ENCODE results near the gene TPPP2.
"Not testable (repeated sequence)": the region's sequence is repeated elsewhere in the genome, so short reads cannot be mapped to it uniquely, and the experiment has no call there.

Gene TPPP2

GRCh38 chr14:21039585-21040369, 9.8 kb downstream of the TPPP2 start:
- Mint-ChIP-seq H3K36me3 (ENCODE audit: low read depth) (no peaks in the 10 kb centered on the region), H3K27me3 (peaks cover 10% of the 10 kb centered on the region)
- no peak for DNase-seq

GRCh38 chr14:21040370-21040925, 10.4 kb downstream of the TPPP2 start:
- no peak overlapping the region for H3K27ac Mint-ChIP-seq
- no peak for DNase-seq
- no peak overlapping the region for H3K4me3 Mint-ChIP-seq
- no peaks in the 10 kb centered on the region for H3K9me3 Mint-ChIP-seq
- H3K4me1 Mint-ChIP-seq (ENCODE audit: low read depth), result peaks cover 7% of the 10 kb centered on the region
- H3K27me3 Mint-ChIP-seq, result peaks cover 10% of the 10 kb centered on the region
- H3K36me3 Mint-ChIP-seq (ENCODE audit: low read depth), result no peaks in the 10 kb centered on the region

More at GRCh38 chr14:21039585-21040369, 9.8 kb downstream of the TPPP2 start:
- no peak overlapping the region for H3K4me3 Mint-ChIP-seq
- H3K4me1 Mint-ChIP-seq (ENCODE audit: low read depth), result peaks cover 7% of the 10 kb centered on the region
- H3K27ac Mint-ChIP-seq, result no peak overlapping the region
- no peaks in the 10 kb centered on the region for H3K9me3 Mint-ChIP-seq

GRCh38 chr14:21040941-21041340, 10.9 kb downstream of the TPPP2 start:
- peaks cover 10% of the 10 kb centered on the region for H3K27me3 Mint-ChIP-seq
- H3K4me1 Mint-ChIP-seq (ENCODE audit: low read depth); H3K27ac Mint-ChIP-seq; H3K36me3 Mint-ChIP-seq (ENCODE audit: low read depth); DNase-seq; H3K4me3 Mint-ChIP-seq; H3K9me3 Mint-ChIP-seq: not testable (repeated sequence)

- Mint-ChIP-seq H3K36me3 (ENCODE audit: low read depth) (no peaks in the 10 kb centered on the region), H3K9me3 (no peaks in the 10 kb centered on the region), H3K4me3 (no peak within 1 kb of the TSS), H3K27ac (no peak within 1 kb of the TSS), H3K4me1 (ENCODE audit: low read depth) (peaks cover 7% of the 10 kb centered on the region), H3K27me3 (peaks cover 10% of the 10 kb centered on the region)
- no peak for DNase-seq
Observed at GRCh38 chr14:21041676-21042433, 11.8 kb downstream of the TPPP2 start, which contains the start of gene RNASE7. RNASE7 (plus strand) TSS chr14:21042362; CDS start chr14:21042993, 631 bp downstream.

GRCh38 chr14:21042918-21043317, 12.9 kb downstream of the TPPP2 start:
- no peaks in the 10 kb centered on the region for H3K9me3 Mint-ChIP-seq
- no peak for DNase-seq
- H3K4me1 Mint-ChIP-seq (ENCODE audit: low read depth), result peaks cover 7% of the 10 kb centered on the region
- no peaks in the 10 kb centered on the region for H3K36me3 Mint-ChIP-seq (ENCODE audit: low read depth)
- H3K27ac Mint-ChIP-seq, result no peak overlapping the region
- H3K4me3 Mint-ChIP-seq, result no peak overlapping the region
- H3K27me3 Mint-ChIP-seq, result peaks cover 13% of the 10 kb centered on the region

GRCh38 chr14:21043387-21043973, 13.5 kb downstream of the TPPP2 start:
- H3K27me3 Mint-ChIP-seq, result peaks cover 16% of the 10 kb centered on the region
- H3K4me1 Mint-ChIP-seq (ENCODE audit: low read depth), result peaks cover 7% of the 10 kb centered on the region
- no peak for DNase-seq
- no peaks in the 10 kb centered on the region for H3K36me3 Mint-ChIP-seq (ENCODE audit: low read depth)
- H3K4me3 Mint-ChIP-seq, result no peak overlapping the region
- H3K27ac Mint-ChIP-seq, result no peak overlapping the region
- no peaks in the 10 kb centered on the region for H3K9me3 Mint-ChIP-seq

- DNase-seq, result no peak
- no peaks in the 10 kb centered on the region for H3K9me3 Mint-ChIP-seq
- H3K27me3 Mint-ChIP-seq, result peaks cover 17% of the 10 kb centered on the region
- no peak overlapping the region for H3K4me3 Mint-ChIP-seq
- no peak overlapping the region for H3K27ac Mint-ChIP-seq
- H3K36me3 Mint-ChIP-seq (ENCODE audit: low read depth), result no peaks in the 10 kb centered on the region
- peaks cover 7% of the 10 kb centered on the region for H3K4me1 Mint-ChIP-seq (ENCODE audit: low read depth)
Observed at GRCh38 chr14:21043974-21044618, 14.1 kb downstream of the TPPP2 start.

- peaks cover 7% of the 10 kb centered on the region for H3K4me1 Mint-ChIP-seq (ENCODE audit: low read depth)
- no peaks in the 10 kb centered on the region for H3K9me3 Mint-ChIP-seq
- H3K36me3 Mint-ChIP-seq (ENCODE audit: low read depth), result no peaks in the 10 kb centered on the region
- no peak overlapping the region for H3K4me3 Mint-ChIP-seq
- no peak for DNase-seq
- H3K27ac Mint-ChIP-seq, result no peak overlapping the region
- peaks cover 27% of the 10 kb centered on the region for H3K27me3 Mint-ChIP-seq
Observed at GRCh38 chr14:21047378-21047781, 17.4 kb downstream of the TPPP2 start.

GRCh38 chr14:21048638-21049037, 18.6 kb downstream of the TPPP2 start:
- H3K4me1 Mint-ChIP-seq (ENCODE audit: low read depth), result peaks cover 7% of the 10 kb centered on the region
- H3K9me3 Mint-ChIP-seq, result no peaks in the 10 kb centered on the region
- no peaks in the 10 kb centered on the region for H3K36me3 Mint-ChIP-seq (ENCODE audit: low read depth)
- no peak overlapping the region for H3K27ac Mint-ChIP-seq
- no peak overlapping the region for H3K4me3 Mint-ChIP-seq
- H3K27me3 Mint-ChIP-seq, result peaks cover 19% of the 10 kb centered on the region
- no peak for DNase-seq

- no peaks in the 10 kb centered on the region for H3K9me3 Mint-ChIP-seq
Observed at GRCh38 chr14:21049271-21049673, 19.3 kb downstream of the TPPP2 start.

GRCh38 chr14:21050597-21050996, 20.6 kb downstream of the TPPP2 start:
- H3K9me3 Mint-ChIP-seq, result no peaks in the 10 kb centered on the region
- no peak for DNase-seq
- H3K4me1 Mint-ChIP-seq (ENCODE audit: low read depth), result peaks cover 3% of the 10 kb centered on the region
- H3K4me3 Mint-ChIP-seq, result no peak overlapping the region
- no peak overlapping the region for H3K27ac Mint-ChIP-seq
- peaks cover 16% of the 10 kb centered on the region for H3K27me3 Mint-ChIP-seq
- H3K36me3 Mint-ChIP-seq (ENCODE audit: low read depth), result no peaks in the 10 kb centered on the region

More at GRCh38 chr14:21049271-21049673, 19.3 kb downstream of the TPPP2 start:
- Mint-ChIP-seq H3K27ac (no peak overlapping the region), H3K27me3 (peaks cover 19% of the 10 kb centered on the region), H3K4me3 (no peak overlapping the region), H3K4me1 (ENCODE audit: low read depth) (peaks cover 7% of the 10 kb centered on the region), H3K36me3 (ENCODE audit: low read depth) (no peaks in the 10 kb centered on the region)
- DNase-seq, result no peak

GRCh38 chr14:21053184-21054122, 23.4 kb downstream of the TPPP2 start:
- no peaks in the 10 kb centered on the region for H3K36me3 Mint-ChIP-seq (ENCODE audit: low read depth)

GRCh38 chr14:21054123-21054767, 24.2 kb downstream of the TPPP2 start:
- Mint-ChIP-seq H3K4me3 (no peak overlapping the region), H3K27ac (no peak overlapping the region), H3K9me3 (no peaks in the 10 kb centered on the region), H3K27me3 (peaks cover 9% of the 10 kb centered on the region), H3K4me1 (ENCODE audit: low read depth) (peaks cover 3% of the 10 kb centered on the region), H3K36me3 (ENCODE audit: low read depth) (no peaks in the 10 kb centered on the region)
- no peak for DNase-seq

More at GRCh38 chr14:21053184-21054122, 23.4 kb downstream of the TPPP2 start:
- no peaks in the 10 kb centered on the region for H3K9me3 Mint-ChIP-seq
- DNase-seq, result no peak
- H3K27me3 Mint-ChIP-seq, result peaks cover 11% of the 10 kb centered on the region
- peaks cover 3% of the 10 kb centered on the region for H3K4me1 Mint-ChIP-seq (ENCODE audit: low read depth)
- no peak overlapping the region for H3K27ac Mint-ChIP-seq
- no peak overlapping the region for H3K4me3 Mint-ChIP-seq
